Fibroblast of mammary gland (primary cell): ENCODE measurements around the gene LRRK1.

Experiments used
- DNase-seq: peaks from one replicate; pipeline ENCODE4 v3.0.0-alpha.2; 2010; ENCODE audit warnings: low read depth
- H3K4me3 ChIP-seq: 2 replicates; pipeline ENCODE4 v1.5.1; 2011; ENCODE audit warnings: low read depth, mild to moderate bottlenecking, low read length, moderate library complexity; ENCODE audit not compliant: control insufficient read depth
- TF ChIP-seq, protein P1 (sequence below): conservative IDR thresholded peaks from 2 replicates; pipeline ENCODE4 v1.5.1; 2011; ENCODE audit warnings: low read depth, low read length, inconsistent platforms; ENCODE audit not compliant: control insufficient read depth, insufficient read depth

Gene LRRK1

GRCh38 chr15:100983221-100983620, 64.1 kb downstream of the LRRK1 start:
- no peak overlapping the region for H3K4me3 ChIP-seq
- TF ChIP-seq, protein P1, sequence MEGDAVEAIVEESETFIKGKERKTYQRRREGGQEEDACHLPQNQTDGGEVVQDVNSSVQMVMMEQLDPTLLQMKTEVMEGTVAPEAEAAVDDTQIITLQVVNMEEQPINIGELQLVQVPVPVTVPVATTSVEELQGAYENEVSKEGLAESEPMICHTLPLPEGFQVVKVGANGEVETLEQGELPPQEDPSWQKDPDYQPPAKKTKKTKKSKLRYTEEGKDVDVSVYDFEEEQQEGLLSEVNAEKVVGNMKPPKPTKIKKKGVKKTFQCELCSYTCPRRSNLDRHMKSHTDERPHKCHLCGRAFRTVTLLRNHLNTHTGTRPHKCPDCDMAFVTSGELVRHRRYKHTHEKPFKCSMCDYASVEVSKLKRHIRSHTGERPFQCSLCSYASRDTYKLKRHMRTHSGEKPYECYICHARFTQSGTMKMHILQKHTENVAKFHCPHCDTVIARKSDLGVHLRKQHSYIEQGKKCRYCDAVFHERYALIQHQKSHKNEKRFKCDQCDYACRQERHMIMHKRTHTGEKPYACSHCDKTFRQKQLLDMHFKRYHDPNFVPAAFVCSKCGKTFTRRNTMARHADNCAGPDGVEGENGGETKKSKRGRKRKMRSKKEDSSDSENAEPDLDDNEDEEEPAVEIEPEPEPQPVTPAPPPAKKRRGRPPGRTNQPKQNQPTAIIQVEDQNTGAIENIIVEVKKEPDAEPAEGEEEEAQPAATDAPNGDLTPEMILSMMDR: no peak
- no peak for DNase-seq

DNA sequence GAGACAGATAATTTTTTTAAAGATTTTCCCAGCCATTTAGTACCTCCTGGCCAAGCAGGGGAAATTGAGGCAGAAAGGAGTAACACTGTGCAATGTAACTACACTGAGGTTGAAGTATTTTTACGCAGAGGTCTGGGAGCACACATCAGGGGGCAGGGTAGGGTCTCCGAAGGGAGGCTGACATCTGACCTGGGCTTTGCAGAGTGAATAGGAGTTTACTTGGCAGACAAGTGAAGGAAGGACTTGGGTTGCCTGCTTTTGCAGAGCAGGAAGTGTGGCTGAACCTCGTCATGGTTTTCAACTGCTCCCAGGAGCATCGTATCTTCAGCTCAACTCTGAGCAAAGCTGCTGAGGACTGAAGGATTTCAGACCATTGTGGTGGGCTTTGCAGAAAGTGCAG, 66.2 kb downstream of the LRRK1 start:
- H3K4me3 ChIP-seq: no peak overlapping the region
- no peak for DNase-seq
- TF ChIP-seq, protein P1: no peak

DNA sequence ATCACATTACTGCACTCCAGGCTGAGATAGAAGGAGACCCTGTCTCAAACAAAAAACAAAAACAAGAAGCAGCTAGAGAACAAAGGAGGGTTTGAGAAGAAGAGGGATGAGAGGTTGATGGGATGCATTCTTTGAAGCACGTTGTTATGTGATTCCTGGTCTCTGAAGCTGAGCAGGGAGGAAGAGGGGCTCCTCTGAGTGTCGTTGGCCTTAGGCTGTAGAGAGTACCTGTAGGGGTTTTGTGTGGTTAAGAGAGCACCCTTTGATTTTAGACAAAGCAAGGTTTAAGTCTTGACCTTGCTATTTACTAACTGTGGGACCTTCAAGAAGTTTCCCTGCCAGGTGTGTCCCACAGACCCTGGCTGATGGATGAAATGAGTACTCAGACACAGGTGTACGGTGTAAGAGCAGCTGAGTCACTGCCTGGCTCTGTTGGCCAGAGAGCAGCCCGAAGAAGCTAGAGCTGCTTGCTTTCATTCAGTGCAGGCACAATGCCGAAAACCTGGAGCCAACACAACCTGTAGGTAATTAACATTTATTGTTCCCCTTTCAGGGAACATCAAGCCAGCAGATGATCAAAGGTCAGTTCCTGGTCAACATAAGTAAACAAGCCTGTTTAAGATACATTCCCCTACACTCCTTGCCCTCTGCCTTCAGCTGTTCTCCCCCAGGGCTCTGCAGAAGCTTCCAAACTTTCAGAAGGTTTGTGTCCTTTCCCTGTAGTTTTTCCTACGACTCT, 67.2 kb downstream of the LRRK1 start:
- H3K4me3 ChIP-seq: no peak overlapping the region
- TF ChIP-seq, protein P1: no peak
- DNase-seq: peak; percentile 11

- no peak overlapping the region for H3K4me3 ChIP-seq
- DNase-seq: peak; percentile 57
- TF ChIP-seq, protein P1: no peak
Observed at GRCh38 chr15:100987143-100987542, 68.0 kb downstream of the LRRK1 start.

DNA sequence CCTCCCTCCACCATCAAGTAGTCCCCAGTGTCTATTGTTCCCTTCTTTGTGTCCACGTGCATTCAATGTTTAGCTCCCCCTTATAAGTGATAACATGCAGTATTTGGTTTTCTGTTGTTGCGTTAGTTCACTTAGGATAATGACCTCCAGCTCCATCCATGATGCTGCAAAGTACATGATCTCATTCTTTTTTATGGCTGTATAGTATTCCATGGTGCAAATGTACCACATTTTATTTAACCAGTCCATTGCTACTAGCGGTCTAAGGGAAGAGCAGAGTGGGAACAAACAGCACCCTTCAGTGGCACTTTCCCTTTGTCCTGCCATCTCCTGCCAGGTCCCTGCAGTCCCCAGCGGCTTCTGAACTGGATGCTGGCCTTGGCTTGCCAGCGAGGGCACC, 69.1 kb downstream of the LRRK1 start:
- H3K4me3 ChIP-seq: no peak overlapping the region
- DNase-seq: no peak
- TF ChIP-seq, protein P1: no peak

DNA sequence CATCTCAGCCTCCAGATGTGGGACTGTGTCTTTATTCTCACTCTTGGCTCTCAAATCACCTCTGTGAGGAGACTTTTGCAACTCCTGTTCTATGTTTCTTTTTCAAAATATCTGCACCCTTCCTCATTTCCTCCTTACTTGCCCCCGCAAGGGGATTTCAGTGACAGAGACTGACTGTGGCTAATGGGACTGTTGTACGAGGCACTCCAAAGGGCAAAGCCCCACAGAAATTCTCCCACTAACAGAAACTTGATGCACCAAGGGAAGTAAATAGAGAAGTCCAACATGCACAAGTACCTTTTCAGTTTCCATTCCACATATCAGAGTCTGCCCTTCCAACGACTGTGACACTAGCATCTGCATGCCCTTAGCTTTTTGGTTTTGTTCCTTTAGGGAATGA, 69.7 kb downstream of the LRRK1 start:
- H3K4me3 ChIP-seq: no peak overlapping the region
- no peak for DNase-seq
- TF ChIP-seq, protein P1: no peak
